ENCODE data around the gene IMPG2.

The IMPG2 gene

GRCh38 chr3:101279162-101279561, 41.2 kb downstream of the IMPG2 start:
- DNase-seq (ENCODE audit: extremely low spot score, insufficient read length, low read depth) (no peak), FAIRE-seq (no peak)

GRCh38 chr3:101278727-101279126, 41.6 kb downstream of the IMPG2 start:
- FAIRE-seq: no peak
- DNase-seq (ENCODE audit: extremely low spot score, insufficient read length, low read depth): no peak

- FAIRE-seq (no peak), DNase-seq (ENCODE audit: extremely low spot score, insufficient read length, low read depth) (no peak)
Measured at GRCh38 chr3:101273608-101274007, 46.8 kb downstream of the IMPG2 start.

GRCh38 chr3:101273156-101273555, 47.2 kb downstream of the IMPG2 start:
- no peak for DNase-seq (ENCODE audit: extremely low spot score, insufficient read length, low read depth)
- FAIRE-seq: no peak

DNA sequence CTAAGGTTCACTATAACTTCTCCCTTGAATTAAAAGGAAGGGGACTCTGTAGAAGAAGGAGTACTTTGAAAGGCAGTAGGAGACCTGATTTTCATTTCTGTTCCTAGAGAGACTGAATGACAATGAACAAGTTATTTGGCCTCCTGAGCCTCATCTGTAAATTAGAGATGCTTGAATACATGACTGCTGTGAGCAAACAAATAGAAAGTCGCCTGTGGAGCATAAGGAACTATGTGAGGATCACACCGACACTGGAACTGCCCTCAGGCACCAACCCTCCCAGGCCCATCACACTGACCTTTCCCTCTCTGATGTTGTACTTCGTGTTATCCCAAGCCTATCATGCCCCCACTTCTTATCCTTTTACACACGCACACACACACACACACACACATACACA, 48.6 kb downstream of the IMPG2 start:
- no peak for FAIRE-seq
- DNase-seq (ENCODE audit: extremely low spot score, insufficient read length, low read depth): no peak

GRCh38 chr3:101270149-101270548, 50.2 kb downstream of the IMPG2 start:
- DNase-seq (ENCODE audit: extremely low spot score, insufficient read length, low read depth): no peak
- no peak for FAIRE-seq

- DNase-seq (ENCODE audit: extremely low spot score, insufficient read length, low read depth) (no peak), FAIRE-seq (no peak)
Measured at GRCh38 chr3:101268971-101269671, 51.3 kb downstream of the IMPG2 start.

DNA sequence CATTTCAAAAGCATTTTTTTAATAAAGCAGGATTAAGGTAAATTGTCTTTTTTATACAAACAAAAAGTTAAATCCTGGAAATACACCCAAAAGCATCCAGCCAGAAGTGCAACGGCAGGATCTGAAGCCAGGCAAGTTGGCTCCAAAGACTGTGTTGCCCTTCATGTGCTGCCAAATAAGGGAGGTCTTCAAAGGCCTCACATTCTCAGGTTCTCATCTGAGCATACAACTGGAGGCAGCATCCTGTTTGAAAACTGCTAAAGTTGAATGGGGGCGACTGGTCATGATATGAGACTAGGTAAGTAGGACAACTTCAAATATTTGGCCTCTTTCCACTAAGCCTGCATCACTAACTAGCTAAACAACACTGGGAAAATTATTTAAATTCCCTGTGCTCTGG, 52.2 kb downstream of the IMPG2 start:
- no peak for DNase-seq (ENCODE audit: extremely low spot score, insufficient read length, low read depth)
- FAIRE-seq: no peak

- FAIRE-seq (no peak), DNase-seq (ENCODE audit: extremely low spot score, insufficient read length, low read depth) (no peak)
Measured at GRCh38 chr3:101266566-101266965, 53.8 kb downstream of the IMPG2 start.

DNA sequence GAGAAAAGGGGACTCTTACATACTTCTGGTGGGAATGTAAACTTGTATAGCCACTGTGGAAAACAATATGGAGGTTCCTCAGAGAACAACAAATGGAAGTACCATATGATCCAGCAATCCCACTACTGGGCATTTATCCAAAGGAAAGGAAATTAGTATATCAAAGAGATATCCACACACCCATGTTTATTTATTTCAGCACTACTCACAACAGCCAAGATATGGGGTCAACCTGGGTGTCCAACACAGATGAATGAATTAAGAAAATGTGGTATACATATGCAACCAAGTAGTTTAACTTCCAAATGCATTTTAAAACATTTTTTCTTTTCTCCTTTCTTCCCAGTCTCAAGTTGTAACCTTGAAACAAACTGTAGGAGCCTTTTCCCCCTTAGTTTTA, 54.3 kb downstream of the IMPG2 start:
- DNase-seq (ENCODE audit: extremely low spot score, insufficient read length, low read depth) (no peak), FAIRE-seq (no peak)

- FAIRE-seq (no peak), DNase-seq (ENCODE audit: extremely low spot score, insufficient read length, low read depth) (no peak)
Measured at GRCh38 chr3:101262393-101263240, 57.8 kb downstream of the IMPG2 start.

- FAIRE-seq (no peak), DNase-seq (ENCODE audit: extremely low spot score, insufficient read length, low read depth) (no peak)
Measured at GRCh38 chr3:101261506-101261905, 58.9 kb downstream of the IMPG2 start.

GRCh38 chr3:101259485-101260341, 60.7 kb downstream of the IMPG2 start:
- FAIRE-seq: no peak
- DNase-seq (ENCODE audit: extremely low spot score, insufficient read length, low read depth): no peak

- no peak for FAIRE-seq
Measured at GRCh38 chr3:101256511-101256910, 63.9 kb downstream of the IMPG2 start.

DNA sequence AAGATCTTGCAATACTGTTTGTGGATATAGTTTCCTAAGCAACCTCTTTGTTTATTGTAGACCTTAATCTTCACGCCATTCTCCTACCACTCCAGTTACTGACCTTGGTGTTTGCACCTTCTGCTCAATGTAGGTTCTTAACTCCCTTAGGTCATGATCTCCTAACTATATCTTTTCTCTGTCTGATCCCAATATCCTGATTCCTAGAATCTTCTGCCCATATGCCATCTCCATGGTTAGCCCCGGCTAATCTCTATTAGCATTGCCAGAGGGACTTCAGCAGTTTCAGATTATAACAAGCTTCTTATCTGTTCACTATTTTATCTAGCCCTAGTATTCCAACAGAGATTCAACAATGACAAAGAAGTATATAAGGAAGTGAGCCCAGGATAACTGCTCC, 64.9 kb downstream of the IMPG2 start:
- FAIRE-seq (no peak), DNase-seq (ENCODE audit: extremely low spot score, insufficient read length, low read depth) (no peak)

More at GRCh38 chr3:101256511-101256910, 63.9 kb downstream of the IMPG2 start:
- DNase-seq (ENCODE audit: extremely low spot score, insufficient read length, low read depth): no peak

DNA sequence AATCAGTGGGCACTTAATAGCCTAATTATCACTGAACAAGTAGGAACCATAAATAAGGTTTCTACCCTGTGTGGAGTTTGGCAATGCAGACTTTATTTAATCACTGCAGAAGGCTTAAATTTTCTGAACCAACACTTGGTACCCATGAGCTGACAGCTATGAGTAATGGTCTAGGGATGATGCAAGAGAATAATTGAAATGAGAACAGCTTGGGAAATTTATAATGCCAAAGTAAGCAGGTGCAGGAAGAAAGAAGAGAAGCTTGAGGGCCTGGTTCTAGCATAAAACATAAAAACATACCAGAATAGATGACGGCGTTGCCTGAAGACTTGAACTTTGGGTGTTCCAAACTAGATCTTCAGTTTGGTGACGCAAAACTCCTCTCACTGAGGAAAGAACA, 67.0 kb downstream of the IMPG2 start:
- DNase-seq (ENCODE audit: extremely low spot score, insufficient read length, low read depth): no peak
- no peak for FAIRE-seq

- FAIRE-seq: no peak
- DNase-seq (ENCODE audit: extremely low spot score, insufficient read length, low read depth): no peak
Measured at GRCh38 chr3:101252945-101253344, 67.4 kb downstream of the IMPG2 start.

DNA sequence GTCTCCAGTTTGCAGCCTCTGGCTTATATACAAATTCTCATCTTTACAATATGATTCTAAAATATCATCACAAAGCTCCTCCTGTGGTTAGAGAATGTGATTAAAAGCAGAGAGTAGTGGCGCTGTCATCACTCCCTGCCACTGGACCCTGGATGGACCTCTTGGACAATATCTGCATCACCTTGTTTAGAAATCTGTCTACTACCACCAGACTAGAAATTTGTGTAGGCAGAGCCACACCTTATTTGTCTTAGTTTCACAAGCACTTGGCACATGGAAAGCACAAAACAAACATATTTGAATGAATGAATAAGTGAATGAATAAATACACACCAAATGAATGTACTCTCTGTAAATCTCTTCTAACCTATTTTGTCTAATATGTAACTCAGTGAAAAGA, 68.1 kb downstream of the IMPG2 start:
- DNase-seq (ENCODE audit: extremely low spot score, insufficient read length, low read depth): no peak
- no peak for FAIRE-seq

DNA sequence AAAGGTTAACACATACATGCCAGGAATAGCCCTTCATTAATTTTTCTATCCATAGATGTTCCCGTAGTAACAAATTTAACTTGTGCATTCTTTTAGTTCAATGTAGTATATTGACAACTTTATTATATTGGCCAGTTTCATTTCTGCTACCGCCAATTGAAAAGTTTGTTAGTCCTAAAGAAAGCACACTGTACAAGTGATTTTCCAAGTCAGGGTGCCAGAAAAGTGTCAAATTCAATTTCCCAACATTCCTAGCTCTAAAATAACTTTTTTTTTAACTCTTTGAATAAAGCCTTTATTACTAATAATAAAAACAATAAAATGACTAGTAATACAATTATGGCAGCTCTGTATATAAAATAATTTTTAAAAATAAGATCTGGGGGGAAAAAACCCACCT, 68.9 kb downstream of the IMPG2 start:
- FAIRE-seq: no peak

DNA sequence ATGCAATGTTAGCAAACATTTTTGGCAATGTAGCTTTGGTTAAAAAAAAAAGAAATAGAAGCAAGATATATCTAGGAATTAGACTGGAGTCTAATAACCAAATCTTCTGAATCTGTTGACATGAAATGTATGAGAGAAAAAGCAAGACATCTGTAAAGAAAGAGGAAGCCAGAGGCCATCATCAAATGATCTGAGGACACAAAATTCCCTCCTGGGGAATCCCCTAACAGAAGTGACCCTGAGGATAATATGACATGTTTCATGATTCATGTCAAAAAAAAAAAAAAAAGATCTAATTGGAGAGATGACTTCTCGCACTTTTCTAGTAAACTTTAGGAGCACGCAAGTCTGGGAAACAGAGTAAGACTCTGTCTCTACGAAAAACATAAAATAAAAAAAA, 70.9 kb downstream of the IMPG2 start:
- FAIRE-seq: no peak
- DNase-seq (ENCODE audit: extremely low spot score, insufficient read length, low read depth): no peak

More for the DNA sequence above, 68.9 kb downstream of the IMPG2 start:
- no peak for DNase-seq (ENCODE audit: extremely low spot score, insufficient read length, low read depth)

DNA sequence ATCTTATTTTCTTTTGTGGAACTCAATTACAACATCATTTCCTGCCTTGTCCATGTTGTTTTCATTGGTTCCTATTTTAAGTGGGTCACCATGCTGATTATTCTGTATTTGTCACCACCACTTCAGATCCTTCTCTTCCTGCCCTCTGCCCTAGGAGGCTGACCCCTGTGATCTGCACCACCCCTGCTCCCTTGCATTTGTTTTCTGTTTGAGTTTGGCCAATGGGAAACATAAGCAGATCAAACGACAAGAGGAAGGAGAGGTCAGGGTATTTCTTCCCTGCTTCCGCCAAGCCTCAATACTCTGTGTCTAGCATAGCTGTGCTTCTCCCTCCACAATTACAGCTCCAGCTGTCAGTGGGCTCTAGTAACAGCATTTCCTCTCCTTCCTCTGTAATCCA, 71.6 kb downstream of the IMPG2 start:
- DNase-seq (ENCODE audit: extremely low spot score, insufficient read length, low read depth) (no peak), FAIRE-seq (no peak)
